Measurements from ENCODE around the gene VEGFC.

VEGFC gene

GRCh38 chr4:176755613-176756012 lies 37.1 kb downstream of the VEGFC start:
- no peak for TF ChIP-seq CTCF (IDR thresholded peaks at IDR 0.05; ENCODE audit: insufficient read depth, low read length, missing control alignments)

GRCh38 chr4:176755001-176755400 lies 37.7 kb downstream of the VEGFC start:
- H3K4me3 ChIP-seq (ENCODE audit: low read depth, low read length) = no peak overlapping the region
- no peak for DNase-seq (ENCODE audit: low read depth, low spot score)
- POLR2A ChIA-PET = no interaction called here
- TF ChIP-seq CTCF (IDR thresholded peaks at IDR 0.05; ENCODE audit: insufficient read depth, low read length, missing control alignments) = no peak
- CTCF ChIA-PET = no interaction called here

More at GRCh38 chr4:176755613-176756012, 37.1 kb downstream of the VEGFC start:
- DNase-seq (ENCODE audit: low read depth, low spot score) = no peak
- no peak overlapping the region for H3K4me3 ChIP-seq (ENCODE audit: low read depth, low read length)
- POLR2A ChIA-PET = no interaction called here
- CTCF ChIA-PET = interaction anchor here (1.0 kb wide), 1 partner anchor 292 kb away, joined by 3 read pairs; no protein-coding TSS in a partner anchor

GRCh38 chr4:176753049-176753448 lies 39.7 kb downstream of the VEGFC start:
- no peak overlapping the region for H3K4me3 ChIP-seq (ENCODE audit: low read depth, low read length)
- ChIA-PET CTCF (interaction anchor here (0.8 kb wide), 1 partner anchor 292 kb away, joined by 3 read pairs; no protein-coding TSS in a partner anchor), POLR2A (interaction anchor here (0.6 to 0.7 kb wide), 3 partner anchors 59 to 160 kb away, joined by 3 to 4 read pairs (median 3); no protein-coding TSS in a partner anchor)
- TF ChIP-seq CTCF (IDR thresholded peaks at IDR 0.05; ENCODE audit: insufficient read depth, low read length, missing control alignments) = no peak
- DNase-seq (ENCODE audit: low read depth, low spot score) = peak; percentile 79

GRCh38 chr4:176752191-176752749 lies 40.5 kb downstream of the VEGFC start:
- no peak overlapping the region for H3K4me3 ChIP-seq (ENCODE audit: low read depth, low read length)
- no peak for DNase-seq (ENCODE audit: low read depth, low spot score)
- CTCF ChIA-PET = interaction anchor here (0.6 to 0.8 kb wide), 2 partner anchors 30 to 293 kb away, joined by 3 read pairs; no protein-coding TSS in a partner anchor
- TF ChIP-seq CTCF (IDR thresholded peaks at IDR 0.05; ENCODE audit: insufficient read depth, low read length, missing control alignments) = no peak
- POLR2A ChIA-PET = no interaction called here

- H3K4me3 ChIP-seq (ENCODE audit: low read depth, low read length) = no peak overlapping the region
- ChIA-PET CTCF (no interaction called here), POLR2A (no interaction called here)
- no peak for DNase-seq (ENCODE audit: low read depth, low spot score)
- TF ChIP-seq CTCF (IDR thresholded peaks at IDR 0.05; ENCODE audit: insufficient read depth, low read length, missing control alignments) = no peak
Observed at GRCh38 chr4:176751061-176751460, 41.7 kb downstream of the VEGFC start.

- CTCF ChIA-PET = interaction anchor here (1.1 kb wide), 1 partner anchor 301 kb away, joined by 4 read pairs; no protein-coding TSS in a partner anchor
- no peak overlapping the region for H3K4me3 ChIP-seq (ENCODE audit: low read depth, low read length)
- POLR2A ChIA-PET = interaction anchor here (0.7 kb wide), 1 partner anchor 40 kb away, joined by 3 read pairs; no protein-coding TSS in a partner anchor
Observed at GRCh38 chr4:176746846-176747245, 45.9 kb downstream of the VEGFC start.

More at GRCh38 chr4:176746846-176747245, 45.9 kb downstream of the VEGFC start:
- no peak for DNase-seq (ENCODE audit: low read depth, low spot score)
- TF ChIP-seq CTCF (IDR thresholded peaks at IDR 0.05; ENCODE audit: insufficient read depth, low read length, missing control alignments) = no peak

Measured in AG04449 (cell line).